Liver (tissue), 9 donors: ENCODE measurements around the gene TNFRSF8. TPM values are rescaled to one million over a fixed set of nuclear protein-coding genes. Genes with fewer than 3 reads are reported as not detected.
"Not testable (repeated sequence)": the region's sequence is repeated elsewhere in the genome, so short reads cannot be mapped to it uniquely, and the experiment has no call there.

Source experiments
- DNase-seq: peaks from one replicate; pipeline ENCODE4 v3.0.0-alpha.2; 2017; ENCODE audit warnings: low spot score
- H3K27ac ChIP-seq, 2 donors: one replicate each; pipeline ENCODE4 v1.7.0; 2013; ENCODE audit warnings: inconsistent platforms in 2 of 2, low read length in 2 of 2, control low read depth in 1 of 2, low read depth in 1 of 2, mild to moderate bottlenecking in 1 of 2
- H3K27me3 ChIP-seq, 4 donors: one replicate each; pipeline versions ENCODE4 v1.6.1 to v1.7.0; 2013; ENCODE audit warnings: low read length in 3 of 4, inconsistent platforms in 1 of 4, mild to moderate bottlenecking in 1 of 4, moderate library complexity in 1 of 4; ENCODE audit not compliant: control insufficient read depth in 4 of 4, insufficient read depth in 4 of 4
- H3K36me3 ChIP-seq, 4 donors: one replicate each; pipeline versions ENCODE4 v1.6.1 to v1.7.0; 2013; ENCODE audit warnings: low read length in 3 of 4, mild to moderate bottlenecking in 3 of 4, low read depth in 1 of 4, moderate library complexity in 1 of 4; ENCODE audit not compliant: control insufficient read depth in 4 of 4, insufficient read depth in 3 of 4
- H3K4me1 ChIP-seq, 4 donors: one replicate each; pipeline versions ENCODE4 v1.6.1 to v1.7.0; 2013; ENCODE audit warnings: low read length in 3 of 4, mild to moderate bottlenecking in 3 of 4, moderate library complexity in 1 of 4; ENCODE audit not compliant: control insufficient read depth in 4 of 4, insufficient read depth in 4 of 4
- H3K4me3 ChIP-seq, 3 donors: one replicate each; pipeline versions ENCODE4 v1.6.1 to v1.7.0; 2013; ENCODE audit warnings: low read length in 3 of 3, control low read depth in 1 of 3, low read depth in 1 of 3, mild to moderate bottlenecking in 1 of 3
- H3K9ac ChIP-seq, 2 donors: one replicate each; pipeline ENCODE4 v1.7.0; 2013; ENCODE audit warnings: low read length in 2 of 2, mild to moderate bottlenecking in 2 of 2, moderate library complexity in 2 of 2, control low read depth in 1 of 2, low read depth in 1 of 2
- H3K9me3 ChIP-seq, 4 donors: one replicate each; pipeline versions ENCODE4 v1.6.1 to v1.7.0; 2013; ENCODE audit warnings: low read length in 3 of 4; ENCODE audit not compliant: control insufficient read depth in 4 of 4
- CTCF ChIP-seq: fragments of 150-350 bp; IDR thresholded peaks from 2 replicates; pipeline ENCODE4 v1.5.1; 2017; ENCODE audit warnings: improper control_type of control experiment, low read depth, low read length; ENCODE audit not compliant: missing input control
- EGR1 ChIP-seq, 2 donors: IDR thresholded peaks; 2 replicates each; pipeline ENCODE4 v1.6.1; 2016 to 2018; ENCODE audit warnings: antibody characterized with exemption in 2 of 2, low read depth in 2 of 2
- FOXA2 ChIP-seq: IDR thresholded peaks from 2 replicates; pipeline ENCODE4 v1.6.1; 2016; ENCODE audit warnings: antibody characterized with exemption
- GABPA ChIP-seq, 2 donors: IDR thresholded peaks in 1 of 2; conservative IDR thresholded peaks in 1 of 2; 2 replicates each; pipeline ENCODE4 v1.6.1; 2016; ENCODE audit warnings: antibody characterized with exemption in 2 of 2, mild to moderate bottlenecking in 1 of 2, moderate library complexity in 1 of 2
- HNF4A ChIP-seq, 2 donors: conservative IDR thresholded peaks; 2 replicates each; pipeline ENCODE4 v1.6.1; 2016; ENCODE audit warnings: antibody characterized with exemption in 2 of 2, mild to moderate bottlenecking in 2 of 2
- HNF4G ChIP-seq: IDR thresholded peaks from 2 replicates; pipeline ENCODE4 v1.6.1; 2016; ENCODE audit warnings: antibody characterized with exemption
- NR2F2 ChIP-seq: IDR thresholded peaks from 2 replicates; pipeline ENCODE4 v1.6.1; 2016; ENCODE audit warnings: antibody characterized with exemption
- RAD21 ChIP-seq, 2 donors: IDR thresholded peaks; 2 replicates each; pipeline ENCODE4 v1.6.1; 2016; ENCODE audit warnings: antibody characterized with exemption in 2 of 2, mild to moderate bottlenecking in 2 of 2
- SP1 ChIP-seq: IDR thresholded peaks from 2 replicates; pipeline ENCODE4 v1.6.1; 2018; ENCODE audit warnings: antibody characterized with exemption, mild to moderate bottlenecking
- WGBS: extraction: QIAGEN DNeasy Blood & Tissue Kit; methylation state at CpG from one replicate; pipeline ENCODE4 v1.1.7; 2013; 5-methylcytosine and 5-hydroxymethylcytosine counted together
- polyA plus RNA-seq, 2 donors: library from polyadenylated mRNA; stranded (reverse) in 1 of 2; unstranded in 1 of 2; fragments of 200-250 nt in 1 of 2; fragments of >200 nt in 1 of 2; fragmentation: Nextera tagmentation in 1 of 2; extraction: Ambion mirVana in 1 of 2; gene quantifications; one replicate each; pipeline versions ENCODE4 v1.2.1 to v1.2.3, GENCODE V29; 2013 to 2015
- total RNA-seq, 2 donors: library from RNA; depleted of rRNA; stranded (reverse); fragments of >200 nt; gene quantifications; one replicate each; pipeline ENCODE4 v1.2.3, GENCODE V29; 2014
- TF ChIP-seq, protein P1 (sequence below): IDR thresholded peaks from 2 replicates; pipeline ENCODE4 v1.6.1; 2016; ENCODE audit warnings: antibody characterized with exemption
- TF ChIP-seq, protein P2 (sequence below): IDR thresholded peaks from 2 replicates; pipeline ENCODE4 v1.6.1; 2016; ENCODE audit warnings: antibody characterized with exemption
- donor health status: healthy.
- donor health status: healthy.
- donor health status: healthy.
- donor health status: healthy.
- donor health status: healthy.

Gene TNFRSF8
- total and polyA plus RNA-seq, 4 donors, result 0.08 to 0.19 (median 0.12) TPM

DNA sequence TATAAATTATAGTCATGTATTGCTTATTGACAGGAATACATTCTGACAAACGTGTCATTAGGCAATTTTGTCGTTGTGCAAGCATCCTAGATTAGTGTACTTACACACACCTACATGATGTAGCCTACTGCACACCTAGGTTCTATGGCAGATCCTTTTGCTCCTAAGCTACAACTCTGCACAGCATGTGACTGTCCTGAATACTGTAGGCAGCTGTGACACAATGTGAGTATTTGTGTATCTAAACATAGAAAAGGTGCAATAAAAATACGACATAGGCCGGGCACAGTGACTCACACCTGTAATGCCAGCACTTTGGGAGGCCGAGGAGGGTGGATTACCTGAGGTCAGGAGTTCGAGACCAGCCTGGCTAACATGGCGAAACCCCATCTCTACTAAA, 36.5 kb downstream of the TNFRSF8 start:
- TF ChIP-seq GABPA (IDR thresholded peaks at IDR 0.05 in 1 of 2, conservative IDR thresholded peaks at IDR 0.05 in 1 of 2) (no peak), NR2F2 (no peak), HNF4A (conservative IDR thresholded peaks at IDR 0.05) (no peak), EGR1 (IDR thresholded peaks at IDR 0.05; ENCODE audit: low read depth in 2 of 2) (no peak), FOXA2 (no peak), RAD21 (IDR thresholded peaks at IDR 0.05) (no peak), CTCF (no peak), HNF4G (no peak)
- TF ChIP-seq, protein P1, sequence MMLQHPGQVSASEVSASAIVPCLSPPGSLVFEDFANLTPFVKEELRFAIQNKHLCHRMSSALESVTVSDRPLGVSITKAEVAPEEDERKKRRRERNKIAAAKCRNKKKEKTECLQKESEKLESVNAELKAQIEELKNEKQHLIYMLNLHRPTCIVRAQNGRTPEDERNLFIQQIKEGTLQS, result no peak
- TF ChIP-seq, protein P2, sequence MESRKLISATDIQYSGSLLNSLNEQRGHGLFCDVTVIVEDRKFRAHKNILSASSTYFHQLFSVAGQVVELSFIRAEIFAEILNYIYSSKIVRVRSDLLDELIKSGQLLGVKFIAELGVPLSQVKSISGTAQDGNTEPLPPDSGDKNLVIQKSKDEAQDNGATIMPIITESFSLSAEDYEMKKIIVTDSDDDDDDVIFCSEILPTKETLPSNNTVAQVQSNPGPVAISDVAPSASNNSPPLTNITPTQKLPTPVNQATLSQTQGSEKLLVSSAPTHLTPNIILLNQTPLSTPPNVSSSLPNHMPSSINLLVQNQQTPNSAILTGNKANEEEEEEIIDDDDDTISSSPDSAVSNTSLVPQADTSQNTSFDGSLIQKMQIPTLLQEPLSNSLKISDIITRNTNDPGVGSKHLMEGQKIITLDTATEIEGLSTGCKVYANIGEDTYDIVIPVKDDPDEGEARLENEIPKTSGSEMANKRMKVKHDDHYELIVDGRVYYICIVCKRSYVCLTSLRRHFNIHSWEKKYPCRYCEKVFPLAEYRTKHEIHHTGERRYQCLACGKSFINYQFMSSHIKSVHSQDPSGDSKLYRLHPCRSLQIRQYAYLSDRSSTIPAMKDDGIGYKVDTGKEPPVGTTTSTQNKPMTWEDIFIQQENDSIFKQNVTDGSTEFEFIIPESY, result no peak
- Histone ChIP-seq H3K27me3 (peaks cover 0 to 4% (median 0%) of the 10 kb centered on the region in 4 donors), H3K9ac (no peak overlapping the region), H3K36me3 (no peaks in the 10 kb centered on the region), H3K4me3 (no peak overlapping the region), H3K9me3 (no peaks in the 10 kb centered on the region), H3K27ac (no peak overlapping the region), H3K4me1 (no peaks in the 10 kb centered on the region)
- 80% methylated on average over 7 of the region's 7 CpGs for WGBS
- no peak for DNase-seq

DNA sequence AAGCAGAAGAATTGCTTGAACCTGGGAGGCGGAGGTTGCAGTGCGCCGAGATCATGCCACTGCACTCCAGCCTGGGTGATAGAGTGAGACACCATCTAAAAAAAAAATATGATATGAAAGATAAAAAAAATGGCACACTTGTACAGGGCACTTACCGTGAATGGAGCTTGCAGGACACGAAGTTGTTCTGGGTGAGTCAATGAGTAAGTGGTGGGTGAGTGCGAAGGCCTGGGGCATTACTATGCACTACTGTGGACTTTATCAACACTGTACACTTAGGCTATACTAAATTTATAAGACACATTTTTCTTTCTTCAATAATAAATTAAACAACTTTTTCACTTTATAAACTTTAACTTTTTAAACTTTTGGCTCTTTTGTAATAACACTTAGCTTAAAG, 37.0 kb downstream of the TNFRSF8 start:
- Histone ChIP-seq H3K9ac (no peak overlapping the region), H3K4me1 (no peaks in the 10 kb centered on the region), H3K9me3 (no peaks in the 10 kb centered on the region), H3K27me3 (peaks cover 0 to 4% (median 0%) of the 10 kb centered on the region in 4 donors), H3K36me3 (no peaks in the 10 kb centered on the region), H3K4me3 (no peak overlapping the region), H3K27ac (no peak overlapping the region)
- TF ChIP-seq RAD21 (IDR thresholded peaks at IDR 0.05) (no peak), SP1 (no peak), EGR1 (IDR thresholded peaks at IDR 0.05; ENCODE audit: low read depth in 2 of 2) (no peak), HNF4G (no peak), CTCF (no peak), FOXA2 (no peak)
- TF ChIP-seq, protein P1, result no peak
- WGBS, result 96% methylated on average over 6 of the region's 6 CpGs
- DNase-seq, result no peak

GRCh38 chr1:12101120-12101519, 38.0 kb downstream of the TNFRSF8 start:
- not testable (repeated sequence) for H3K9me3 ChIP-seq, H3K36me3 ChIP-seq, H3K27me3 ChIP-seq, H3K27ac ChIP-seq, DNase-seq, H3K4me1 ChIP-seq, H3K4me3 ChIP-seq, H3K9ac ChIP-seq
- 93% methylated on average over 3 of the region's 3 CpGs for whole genome bisulfite sequencing
